Bronchial epithelial cell (primary cell): ENCODE measurements around the gene GRID2. TPM values are rescaled to one million over a fixed set of nuclear protein-coding genes. Genes with fewer than 3 reads are reported as not detected.

ENCODE experiments used
- DNase-seq: peaks from one replicate; pipeline ENCODE4 v3.0.0-alpha.2; 2010; ENCODE audit warnings: low read depth
- FAIRE-seq: peaks from 2 replicates; lab custom pipeline; 2011; peaks lifted over from hg19 to GRCh38; lab: Jason Lieb, UNC
- H3K27me3 ChIP-seq: 2 replicates; pipeline ENCODE4 v1.5.1; 2011; ENCODE audit warnings: low read length; ENCODE audit not compliant: control insufficient read depth, insufficient read depth
- H3K36me3 ChIP-seq: 2 replicates; pipeline ENCODE4 v1.5.1; 2011; ENCODE audit warnings: low read length; ENCODE audit not compliant: control insufficient read depth, insufficient read depth
- H3K4me3 ChIP-seq: 2 replicates; pipeline ENCODE4 v1.5.1; 2011; ENCODE audit warnings: mild to moderate bottlenecking, low read depth, low read length, control low read depth
- total RNA-seq: library from RNA; depleted of rRNA; stranded (reverse); fragments of >200 nt; gene quantifications from 2 replicates; pipeline ENCODE4 v1.2.1, GENCODE V29; 2014
- TF ChIP-seq, protein P1 (sequence below): IDR thresholded peaks from 2 replicates; pipeline ENCODE4 v1.5.1; 2011; ENCODE audit warnings: mild to moderate bottlenecking, moderate library complexity, low read length, control low read depth, inconsistent platforms; ENCODE audit not compliant: insufficient read depth, severe bottlenecking

The GRID2 gene
- total RNA-seq, 1 donor from 2014 or later = not detected

DNA sequence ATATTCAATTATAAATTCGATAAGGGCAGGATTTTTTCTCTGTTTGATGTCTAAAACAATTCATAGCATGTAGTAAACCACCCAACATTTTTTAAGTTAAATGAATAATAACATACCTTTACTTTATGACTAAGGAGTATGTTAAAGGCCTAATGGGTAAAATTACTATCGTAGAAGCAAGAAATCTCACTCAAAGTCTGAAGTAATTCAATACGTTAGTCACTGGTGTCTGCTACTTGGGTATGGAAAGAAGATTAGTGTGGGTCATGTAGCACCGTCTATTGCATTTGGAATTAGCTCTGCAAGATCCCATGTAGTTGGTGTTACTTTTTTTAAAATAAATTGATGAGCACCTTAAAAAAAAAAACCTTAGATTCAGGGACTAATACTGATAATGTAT, 374.5 kb downstream of the GRID2 start:
- Histone ChIP-seq H3K27me3 (no peaks in the 10 kb centered on the region), H3K36me3 (no peaks in the 10 kb centered on the region), H3K4me3 (no peak overlapping the region)
- no peak for DNase-seq
- no peak for FAIRE-seq
- TF ChIP-seq, protein P1, sequence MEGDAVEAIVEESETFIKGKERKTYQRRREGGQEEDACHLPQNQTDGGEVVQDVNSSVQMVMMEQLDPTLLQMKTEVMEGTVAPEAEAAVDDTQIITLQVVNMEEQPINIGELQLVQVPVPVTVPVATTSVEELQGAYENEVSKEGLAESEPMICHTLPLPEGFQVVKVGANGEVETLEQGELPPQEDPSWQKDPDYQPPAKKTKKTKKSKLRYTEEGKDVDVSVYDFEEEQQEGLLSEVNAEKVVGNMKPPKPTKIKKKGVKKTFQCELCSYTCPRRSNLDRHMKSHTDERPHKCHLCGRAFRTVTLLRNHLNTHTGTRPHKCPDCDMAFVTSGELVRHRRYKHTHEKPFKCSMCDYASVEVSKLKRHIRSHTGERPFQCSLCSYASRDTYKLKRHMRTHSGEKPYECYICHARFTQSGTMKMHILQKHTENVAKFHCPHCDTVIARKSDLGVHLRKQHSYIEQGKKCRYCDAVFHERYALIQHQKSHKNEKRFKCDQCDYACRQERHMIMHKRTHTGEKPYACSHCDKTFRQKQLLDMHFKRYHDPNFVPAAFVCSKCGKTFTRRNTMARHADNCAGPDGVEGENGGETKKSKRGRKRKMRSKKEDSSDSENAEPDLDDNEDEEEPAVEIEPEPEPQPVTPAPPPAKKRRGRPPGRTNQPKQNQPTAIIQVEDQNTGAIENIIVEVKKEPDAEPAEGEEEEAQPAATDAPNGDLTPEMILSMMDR = no peak

DNA sequence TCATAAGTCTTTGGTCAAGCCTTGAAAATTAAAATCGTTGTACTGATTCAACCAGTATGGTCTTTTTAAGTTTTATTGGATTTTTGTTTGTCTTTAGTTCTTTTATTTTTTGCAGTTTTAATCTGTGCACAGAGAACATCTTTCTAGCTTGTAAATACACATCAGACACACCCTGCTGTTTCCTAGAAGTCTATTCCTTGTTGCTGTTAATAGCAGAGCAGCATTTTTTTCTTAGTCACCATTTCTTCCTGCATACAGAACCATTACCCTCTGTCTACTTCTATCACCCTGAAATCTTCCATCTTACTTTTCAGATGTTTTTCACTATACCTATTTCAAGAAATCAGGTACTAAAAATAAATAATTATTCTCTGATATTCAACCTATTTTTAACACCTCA, 375.4 kb downstream of the GRID2 start:
- TF ChIP-seq, protein P1 = no peak
- Histone ChIP-seq H3K27me3 (no peaks in the 10 kb centered on the region), H3K36me3 (no peaks in the 10 kb centered on the region), H3K4me3 (no peak overlapping the region)
- DNase-seq (no peak), FAIRE-seq (no peak)

DNA sequence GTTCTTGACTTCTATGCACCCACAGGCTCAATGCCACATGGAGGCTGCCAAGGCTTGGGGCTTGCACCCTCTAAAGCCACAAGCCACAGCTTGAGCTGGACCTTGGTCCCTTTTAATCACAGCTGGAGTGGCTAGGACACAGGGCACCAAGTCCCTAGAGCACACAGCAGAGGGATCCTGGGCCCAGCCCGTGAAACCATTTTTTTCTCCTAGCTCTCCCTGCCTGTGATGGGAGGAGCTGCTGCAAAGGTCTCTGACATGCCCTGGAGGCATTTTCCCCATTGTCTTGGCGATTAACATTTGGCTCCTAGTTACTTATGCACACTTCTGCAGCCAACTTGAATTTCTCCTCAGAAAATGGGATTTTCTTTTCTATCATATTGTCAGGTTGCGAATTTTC, 410.9 kb downstream of the GRID2 start:
- Histone ChIP-seq H3K4me3 (no peak overlapping the region), H3K27me3 (no peaks in the 10 kb centered on the region), H3K36me3 (no peaks in the 10 kb centered on the region)
- FAIRE-seq (no peak), DNase-seq (no peak)
- TF ChIP-seq, protein P1 = no peak

DNA sequence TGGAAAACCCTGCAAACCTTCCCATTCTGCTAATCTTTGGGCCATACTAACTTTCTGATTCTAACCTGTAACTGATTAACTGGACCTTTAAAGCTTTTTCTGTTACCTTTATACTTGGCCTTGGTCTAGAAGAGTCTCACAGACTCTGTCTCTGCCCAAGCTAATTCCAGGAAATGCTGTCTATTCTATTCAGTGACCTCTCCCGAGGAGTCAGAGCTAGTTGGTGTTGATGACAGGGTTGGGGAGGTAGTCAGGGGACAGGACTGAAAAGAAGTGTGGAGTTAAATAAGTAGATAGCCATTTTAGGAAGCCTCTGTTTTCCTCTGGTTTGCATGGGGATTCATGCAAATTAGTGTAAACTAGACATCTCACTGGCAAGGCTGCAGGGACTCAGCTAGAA, 429.5 kb downstream of the GRID2 start:
- H3K4me3 ChIP-seq = no peak overlapping the region
- DNase-seq (no peak), FAIRE-seq (no peak)
- no peaks in the 10 kb centered on the region for H3K36me3 ChIP-seq
- TF ChIP-seq, protein P1 = no peak
- H3K27me3 ChIP-seq = no peaks in the 10 kb centered on the region

DNA sequence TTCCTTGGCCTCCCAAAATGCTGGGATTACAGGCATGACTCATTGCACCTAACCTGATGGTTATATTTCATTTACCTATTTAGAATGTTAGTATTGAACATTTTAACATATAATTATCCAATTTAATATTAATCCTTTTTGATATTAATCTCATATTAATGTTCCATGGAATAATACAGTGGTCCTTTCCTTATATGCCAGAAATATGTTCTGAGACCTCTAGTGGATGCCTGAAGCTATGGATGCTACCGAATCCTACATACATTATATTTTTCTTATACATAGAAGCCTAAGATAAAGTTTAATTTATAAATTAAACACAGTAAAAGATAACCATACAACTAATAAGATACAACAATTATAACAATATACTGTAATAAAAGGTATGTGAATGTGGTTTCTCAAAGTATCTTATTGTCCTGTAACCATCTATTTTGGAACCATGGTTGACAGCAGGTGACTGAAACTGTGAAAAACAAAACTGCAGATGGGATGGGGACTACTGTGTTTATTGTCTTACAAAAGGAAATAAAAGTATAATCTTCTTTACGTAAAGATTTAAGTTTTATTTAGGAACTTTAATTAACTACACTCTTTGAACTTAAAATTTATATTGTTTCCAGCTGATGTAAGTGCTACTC, 431.4 kb downstream of the GRID2 start:
- Histone ChIP-seq H3K27me3 (no peaks in the 10 kb centered on the region), H3K36me3 (no peaks in the 10 kb centered on the region), H3K4me3 (no peak overlapping the region)
- TF ChIP-seq, protein P1 = no peak
- DNase-seq (no peak), FAIRE-seq (no peak)

DNA sequence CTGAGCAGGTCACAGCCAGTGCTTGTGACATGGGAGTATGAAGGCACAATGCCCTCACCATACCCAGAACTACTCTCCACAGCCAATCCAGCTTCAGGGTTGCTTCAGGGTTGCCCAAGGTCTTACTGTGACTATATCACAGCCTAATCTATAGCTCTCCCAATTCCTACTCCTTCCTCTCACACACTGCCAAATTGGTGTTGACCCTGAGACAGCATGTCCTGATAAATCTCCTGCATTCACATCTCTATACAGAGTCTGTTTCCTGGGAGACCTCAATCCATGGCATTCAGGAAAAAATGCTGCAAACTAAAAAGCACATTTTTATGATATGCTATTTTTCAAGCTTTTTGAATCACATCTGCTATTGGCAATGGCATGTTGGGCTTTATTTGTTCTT, 456.7 kb downstream of the GRID2 start:
- Histone ChIP-seq H3K27me3 (no peaks in the 10 kb centered on the region), H3K36me3 (no peaks in the 10 kb centered on the region), H3K4me3 (no peak overlapping the region)
- FAIRE-seq = no peak
- TF ChIP-seq, protein P1 = no peak
- DNase-seq = no peak
